Subcutaneous adipose tissue (tissue), 4 donors: Measurements from ENCODE around the gene EFCAB8. TPM values are rescaled to one million over a fixed set of nuclear protein-coding genes. Genes with fewer than 3 reads are reported as not detected.

Source experiments
- total RNA-seq, 4 donors: library from RNA; depleted of rRNA; stranded (reverse); fragments of >200 nt; gene quantifications; one replicate each; pipeline ENCODE4 v1.1.0, GENCODE V29; 2016
- TF ChIP-seq, protein P1 (sequence below): fragments of 450-650 bp; IDR thresholded peaks from one replicate; pipeline ENCODE4 v1.5.1; 2016; ENCODE audit warnings: low read depth, mild to moderate bottlenecking, control low read depth, antibody characterized with exemption, moderate library complexity

Gene EFCAB8
- total RNA-seq, 4 donors from 2014 or later, result 0.19 TPM; not detected in 3

DNA sequence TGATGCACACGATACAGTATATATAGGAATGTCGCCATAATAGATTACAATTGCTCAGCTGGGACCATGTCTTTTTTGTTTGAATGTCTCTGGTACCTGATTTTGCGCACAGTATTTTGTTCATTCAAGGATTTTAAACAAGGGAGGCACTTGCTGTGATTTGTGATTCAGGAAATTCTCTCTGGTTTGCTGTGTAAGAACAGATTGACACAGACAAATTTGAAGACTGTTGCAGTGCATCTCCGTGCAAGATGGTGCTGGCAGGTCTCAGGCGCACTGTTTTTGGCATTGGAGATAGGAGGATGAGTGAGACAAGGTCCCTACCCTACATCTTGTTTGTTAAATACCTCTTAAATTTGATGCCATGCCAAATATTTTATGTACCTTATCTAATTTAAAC lies 36.5 kb upstream of the EFCAB8 start:
- TF ChIP-seq, protein P1, sequence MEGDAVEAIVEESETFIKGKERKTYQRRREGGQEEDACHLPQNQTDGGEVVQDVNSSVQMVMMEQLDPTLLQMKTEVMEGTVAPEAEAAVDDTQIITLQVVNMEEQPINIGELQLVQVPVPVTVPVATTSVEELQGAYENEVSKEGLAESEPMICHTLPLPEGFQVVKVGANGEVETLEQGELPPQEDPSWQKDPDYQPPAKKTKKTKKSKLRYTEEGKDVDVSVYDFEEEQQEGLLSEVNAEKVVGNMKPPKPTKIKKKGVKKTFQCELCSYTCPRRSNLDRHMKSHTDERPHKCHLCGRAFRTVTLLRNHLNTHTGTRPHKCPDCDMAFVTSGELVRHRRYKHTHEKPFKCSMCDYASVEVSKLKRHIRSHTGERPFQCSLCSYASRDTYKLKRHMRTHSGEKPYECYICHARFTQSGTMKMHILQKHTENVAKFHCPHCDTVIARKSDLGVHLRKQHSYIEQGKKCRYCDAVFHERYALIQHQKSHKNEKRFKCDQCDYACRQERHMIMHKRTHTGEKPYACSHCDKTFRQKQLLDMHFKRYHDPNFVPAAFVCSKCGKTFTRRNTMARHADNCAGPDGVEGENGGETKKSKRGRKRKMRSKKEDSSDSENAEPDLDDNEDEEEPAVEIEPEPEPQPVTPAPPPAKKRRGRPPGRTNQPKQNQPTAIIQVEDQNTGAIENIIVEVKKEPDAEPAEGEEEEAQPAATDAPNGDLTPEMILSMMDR, result no peak

DNA sequence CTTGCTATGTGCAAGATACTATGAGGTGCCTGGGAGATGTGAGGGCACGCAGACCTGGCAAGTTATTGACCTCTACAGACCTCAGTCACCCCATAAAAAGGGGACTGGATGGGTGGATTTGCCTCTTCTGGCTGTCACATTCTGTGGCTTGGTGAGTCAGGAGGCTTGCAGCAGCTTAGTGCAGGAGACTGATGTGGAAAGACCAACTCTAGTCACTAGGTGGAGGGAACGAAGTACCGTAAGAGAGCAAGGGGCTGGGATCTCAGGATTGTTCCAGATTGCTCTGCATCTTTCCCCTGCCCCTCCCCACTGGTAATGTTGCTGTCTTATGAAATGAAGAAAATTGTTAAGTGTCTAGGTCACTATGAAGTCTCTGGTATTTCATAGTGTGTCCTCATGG lies 35.6 kb upstream of the EFCAB8 start:
- TF ChIP-seq, protein P1, result no peak

- TF ChIP-seq, protein P1, result no peak
Observed at GRCh38 chr20:32823737-32824588, 34.8 kb upstream of the EFCAB8 start.

DNA sequence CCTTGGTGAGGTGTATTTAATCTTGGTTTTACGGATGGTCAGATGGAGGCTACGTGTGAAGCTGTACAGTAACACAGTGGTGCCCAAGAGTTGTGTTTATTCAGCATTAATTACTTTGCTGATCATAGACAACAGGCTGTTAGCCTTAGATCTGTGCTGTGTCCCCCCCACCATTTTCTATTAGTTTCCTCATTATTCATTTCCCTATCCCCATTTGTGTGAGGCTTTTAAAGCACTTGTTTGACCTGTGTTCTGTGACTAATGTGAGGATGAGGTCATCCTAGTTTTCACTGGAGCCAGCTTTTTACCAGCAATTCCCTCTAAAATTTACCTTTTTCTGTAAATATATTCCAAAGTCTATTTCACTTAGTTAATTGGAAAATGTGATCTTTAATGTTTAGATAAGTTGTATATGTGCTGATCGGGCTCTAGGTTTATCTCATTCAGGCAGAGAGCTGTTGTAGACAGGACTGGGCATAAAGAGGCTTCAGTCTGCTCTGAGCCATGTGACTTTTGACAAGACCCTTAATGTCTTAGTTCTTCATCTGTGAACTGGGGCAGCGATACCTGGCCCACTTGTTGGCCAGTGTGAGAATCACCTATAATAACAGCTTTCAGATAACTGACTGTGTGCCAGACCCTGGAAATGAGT lies 30.6 kb upstream of the EFCAB8 start:
- TF ChIP-seq, protein P1, result no peak

- TF ChIP-seq, protein P1, result no peak
Observed at GRCh38 chr20:32829311-32830005, 29.3 kb upstream of the EFCAB8 start.

DNA sequence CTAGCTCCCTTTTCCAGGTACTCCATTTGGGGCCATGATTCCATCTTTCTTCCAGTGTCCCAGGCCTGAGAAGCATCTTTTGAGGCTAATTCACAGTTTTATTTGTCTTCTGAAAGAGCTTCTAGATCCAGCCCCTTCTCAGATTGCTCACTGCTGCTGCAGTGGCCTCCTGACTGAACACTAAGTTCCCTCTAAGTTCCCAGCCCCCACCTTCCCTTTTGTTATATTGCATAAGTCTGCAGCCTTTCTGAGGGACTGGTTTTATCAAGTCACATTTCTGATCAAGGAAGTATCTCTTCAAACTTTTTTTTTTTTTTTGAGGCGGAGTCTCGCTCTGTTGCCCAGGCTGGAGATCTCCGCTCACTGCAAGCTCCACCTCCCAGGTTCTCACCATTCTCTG lies 28.3 kb upstream of the EFCAB8 start:
- TF ChIP-seq, protein P1, result no peak

DNA sequence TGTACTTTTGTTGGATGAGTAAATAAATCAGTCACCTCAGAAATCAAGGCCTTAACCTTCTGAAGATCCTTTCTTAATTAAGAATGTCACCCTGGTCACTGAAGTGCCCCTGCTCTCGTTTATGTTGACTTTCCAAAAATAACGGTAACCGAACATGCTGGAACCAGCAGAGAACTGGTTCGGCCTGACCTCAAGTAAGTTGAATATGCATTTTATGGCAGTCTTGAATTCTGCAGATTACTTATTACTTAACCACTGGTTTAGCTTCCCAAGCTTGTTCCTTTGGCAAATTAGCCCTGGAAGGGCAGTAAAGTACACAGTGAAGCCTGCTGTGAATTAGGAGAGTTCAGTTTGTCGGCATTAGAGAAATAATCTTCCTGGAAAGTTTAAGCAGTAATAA lies 26.7 kb upstream of the EFCAB8 start:
- TF ChIP-seq, protein P1, result no peak
